ENCODE results near the gene NDUFS8. TPM values are rescaled to one million over a fixed set of nuclear protein-coding genes. Genes with fewer than 3 reads are reported as not detected.

Gene NDUFS8
- total RNA-seq, 1 donor from 2014 or later: 143 TPM

DNA sequence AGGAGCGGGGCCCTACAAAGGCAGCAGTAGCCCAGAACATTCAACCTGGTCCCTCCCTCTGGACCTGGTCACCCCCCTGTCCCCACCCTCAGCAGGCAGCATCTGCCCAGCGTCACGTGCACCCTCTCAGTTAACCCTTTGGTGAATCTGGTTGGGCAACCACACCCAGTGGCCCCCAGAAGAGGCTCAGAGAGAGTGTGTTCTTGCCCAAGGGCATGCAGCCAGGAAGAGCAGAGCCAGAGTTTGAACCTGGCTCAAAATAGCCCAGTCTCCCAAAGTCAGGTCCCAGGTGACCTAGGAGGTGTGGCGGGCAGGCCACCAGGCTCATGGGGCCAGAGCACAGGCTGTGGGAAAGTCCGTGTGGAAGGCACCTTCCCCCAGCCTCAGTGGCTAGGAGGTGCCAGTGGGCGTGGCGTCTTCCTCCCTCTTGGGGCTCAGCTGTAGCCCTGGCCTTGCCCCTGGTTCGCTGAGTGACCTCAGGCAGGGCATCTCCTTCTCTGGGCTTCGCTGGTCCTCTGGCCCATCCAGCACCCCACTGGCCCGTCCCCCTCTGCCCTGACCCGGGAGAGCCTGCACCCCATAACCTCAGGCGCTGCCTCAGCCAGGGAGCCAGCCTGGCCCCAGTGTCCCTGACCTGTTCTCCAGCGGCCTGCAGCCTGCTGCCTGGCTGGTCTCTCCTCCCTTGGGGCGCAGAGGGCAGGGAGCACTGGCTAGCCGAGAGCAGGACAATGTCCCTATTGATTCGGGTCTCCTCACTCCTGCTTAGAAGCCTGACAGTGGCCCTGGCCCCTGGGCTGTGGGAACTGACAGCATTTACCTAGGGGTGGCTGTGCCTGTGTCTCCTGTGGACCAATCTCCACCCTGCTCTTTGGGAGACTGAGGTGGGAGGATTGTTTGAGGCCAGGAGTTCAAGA lies 13.3 kb upstream of the NDUFS8 start:
- H3K27ac Mint-ChIP-seq (ENCODE audit: unreplicated experiment): peak overlapping the region; percentile 75
- no peak overlapping the region for H3K4me3 Mint-ChIP-seq (ENCODE audit: unreplicated experiment)
- peaks cover 71% of the 10 kb centered on the region for H3K4me1 Mint-ChIP-seq (ENCODE audit: unreplicated experiment)
- H3K36me3 Mint-ChIP-seq (ENCODE audit: unreplicated experiment): no peaks in the 10 kb centered on the region
- H3K9me3 Mint-ChIP-seq (ENCODE audit: unreplicated experiment): no peaks in the 10 kb centered on the region
- TF ChIP-seq, protein P1, sequence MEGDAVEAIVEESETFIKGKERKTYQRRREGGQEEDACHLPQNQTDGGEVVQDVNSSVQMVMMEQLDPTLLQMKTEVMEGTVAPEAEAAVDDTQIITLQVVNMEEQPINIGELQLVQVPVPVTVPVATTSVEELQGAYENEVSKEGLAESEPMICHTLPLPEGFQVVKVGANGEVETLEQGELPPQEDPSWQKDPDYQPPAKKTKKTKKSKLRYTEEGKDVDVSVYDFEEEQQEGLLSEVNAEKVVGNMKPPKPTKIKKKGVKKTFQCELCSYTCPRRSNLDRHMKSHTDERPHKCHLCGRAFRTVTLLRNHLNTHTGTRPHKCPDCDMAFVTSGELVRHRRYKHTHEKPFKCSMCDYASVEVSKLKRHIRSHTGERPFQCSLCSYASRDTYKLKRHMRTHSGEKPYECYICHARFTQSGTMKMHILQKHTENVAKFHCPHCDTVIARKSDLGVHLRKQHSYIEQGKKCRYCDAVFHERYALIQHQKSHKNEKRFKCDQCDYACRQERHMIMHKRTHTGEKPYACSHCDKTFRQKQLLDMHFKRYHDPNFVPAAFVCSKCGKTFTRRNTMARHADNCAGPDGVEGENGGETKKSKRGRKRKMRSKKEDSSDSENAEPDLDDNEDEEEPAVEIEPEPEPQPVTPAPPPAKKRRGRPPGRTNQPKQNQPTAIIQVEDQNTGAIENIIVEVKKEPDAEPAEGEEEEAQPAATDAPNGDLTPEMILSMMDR (IDR thresholded peaks at IDR 0.05): no peak
- DNase-seq (ENCODE audit: extremely low spot score, unreplicated experiment): no peak
- H3K27me3 Mint-ChIP-seq (ENCODE audit: unreplicated experiment): no peaks in the 10 kb centered on the region

GRCh38 chr11:68017980-68018729 lies 12.3 kb upstream of the NDUFS8 start:
- H3K9me3 Mint-ChIP-seq (ENCODE audit: unreplicated experiment): no peaks in the 10 kb centered on the region
- H3K4me3 Mint-ChIP-seq (ENCODE audit: unreplicated experiment): no peak overlapping the region
- TF ChIP-seq, protein P1 (IDR thresholded peaks at IDR 0.05): no peak
- H3K4me1 Mint-ChIP-seq (ENCODE audit: unreplicated experiment): peaks cover 61% of the 10 kb centered on the region
- no peaks in the 10 kb centered on the region for H3K27me3 Mint-ChIP-seq (ENCODE audit: unreplicated experiment)
- peak overlapping the region; percentile 10 for H3K27ac Mint-ChIP-seq (ENCODE audit: unreplicated experiment)
- DNase-seq (ENCODE audit: extremely low spot score, unreplicated experiment): no peak
- H3K36me3 Mint-ChIP-seq (ENCODE audit: unreplicated experiment): no peaks in the 10 kb centered on the region

GRCh38 chr11:68018730-68019190 lies 11.7 kb upstream of the NDUFS8 start:
- H3K4me1 Mint-ChIP-seq (ENCODE audit: unreplicated experiment): peaks cover 55% of the 10 kb centered on the region
- no peaks in the 10 kb centered on the region for H3K9me3 Mint-ChIP-seq (ENCODE audit: unreplicated experiment)
- no peak for DNase-seq (ENCODE audit: extremely low spot score, unreplicated experiment)
- H3K27me3 Mint-ChIP-seq (ENCODE audit: unreplicated experiment): no peaks in the 10 kb centered on the region
- no peaks in the 10 kb centered on the region for H3K36me3 Mint-ChIP-seq (ENCODE audit: unreplicated experiment)
- H3K27ac Mint-ChIP-seq (ENCODE audit: unreplicated experiment): no peak overlapping the region
- TF ChIP-seq, protein P1 (IDR thresholded peaks at IDR 0.05): no peak
- H3K4me3 Mint-ChIP-seq (ENCODE audit: unreplicated experiment): no peak overlapping the region

GRCh38 chr11:68019486-68019885 lies 11.0 kb upstream of the NDUFS8 start:
- no peaks in the 10 kb centered on the region for H3K9me3 Mint-ChIP-seq (ENCODE audit: unreplicated experiment)
- H3K27me3 Mint-ChIP-seq (ENCODE audit: unreplicated experiment): no peaks in the 10 kb centered on the region
- TF ChIP-seq, protein P1 (IDR thresholded peaks at IDR 0.05): no peak
- no peak overlapping the region for H3K27ac Mint-ChIP-seq (ENCODE audit: unreplicated experiment)
- H3K4me3 Mint-ChIP-seq (ENCODE audit: unreplicated experiment): no peak overlapping the region
- H3K36me3 Mint-ChIP-seq (ENCODE audit: unreplicated experiment): no peaks in the 10 kb centered on the region
- peaks cover 48% of the 10 kb centered on the region for H3K4me1 Mint-ChIP-seq (ENCODE audit: unreplicated experiment)
- DNase-seq (ENCODE audit: extremely low spot score, unreplicated experiment): no peak

- H3K27me3 Mint-ChIP-seq (ENCODE audit: unreplicated experiment): no peaks in the 10 kb centered on the region
- peaks cover 41% of the 10 kb centered on the region for H3K4me1 Mint-ChIP-seq (ENCODE audit: unreplicated experiment)
- H3K27ac Mint-ChIP-seq (ENCODE audit: unreplicated experiment): peak overlapping the region; percentile 19
- peaks cover 6% of the 10 kb centered on the region for H3K36me3 Mint-ChIP-seq (ENCODE audit: unreplicated experiment)
- H3K4me3 Mint-ChIP-seq (ENCODE audit: unreplicated experiment): no peak overlapping the region
- TF ChIP-seq, protein P1 (IDR thresholded peaks at IDR 0.05): peak; percentile 50
- DNase-seq (ENCODE audit: extremely low spot score, unreplicated experiment): no peak
- peaks cover 5% of the 10 kb centered on the region for H3K9me3 Mint-ChIP-seq (ENCODE audit: unreplicated experiment)
Measured at GRCh38 chr11:68020575-68020974, 9.9 kb upstream of the NDUFS8 start.

All from osteocyte (in vitro differentiated cells).